CD4-positive, alpha-beta T cell (primary cell): Measurements from ENCODE around the gene SAMM50. TPM values are rescaled to one million over a fixed set of nuclear protein-coding genes. Genes with fewer than 3 reads are reported as not detected.

Experiments
- ATAC-seq: fragments of 200-7000 bp; cut with Tn5 transposase; one replicate; pipeline ENCODE4 v1.10.0; 2022; ENCODE audit warnings: mild to moderate bottlenecking; ENCODE audit not compliant: poor library complexity
- CTCF ChIA-PET: fragments of 350-600 bp; sonication (Branson Sonifier 250); formaldehyde crosslinking; loops from one replicate; lab custom pipeline; 2021; ENCODE audit warnings: antibody characterized with exemption, inconsistent platforms; lab: Charles Lee
- POLR2A ChIA-PET: fragments of 350-600 bp; sonication (Branson Sonifier 250); formaldehyde crosslinking; loops from one replicate; lab custom pipeline; 2021; ENCODE audit warnings: antibody characterized with exemption, inconsistent platforms; lab: Charles Lee
- DNase-seq, 14 experiments: peaks; one replicate each; pipeline ENCODE4 v3.0.0-alpha.2; 2013 to 2020; ENCODE audit warnings: mixed read lengths in 2 of 14
- H3K27ac ChIP-seq, 2 donors: one replicate each; pipeline versions ENCODE4 v1.5.1 to v1.7.0; 2013; ENCODE audit warnings: low read length in 2 of 2, low read depth in 1 of 2, mild to moderate bottlenecking in 1 of 2
- H3K27me3 ChIP-seq, 2 experiments: 1 replicate in 1 of 2; 2 replicates in 1 of 2; pipeline versions ENCODE4 v1.6.1 to v1.7.0; 2013; ENCODE audit warnings: low read length in 2 of 2, control low read depth in 1 of 2, mild to moderate bottlenecking in 1 of 2, moderate library complexity in 1 of 2; ENCODE audit not compliant: insufficient read depth in 2 of 2, control insufficient read depth in 1 of 2
- H3K36me3 ChIP-seq: one replicate; pipeline ENCODE4 v1.6.1; 2013; ENCODE audit warnings: low read length, control low read depth; ENCODE audit not compliant: insufficient read depth
- H3K4me1 ChIP-seq: one replicate; pipeline ENCODE4 v1.6.1; 2013; ENCODE audit warnings: low read length, control low read depth; ENCODE audit not compliant: insufficient read depth
- H3K4me3 ChIP-seq: one replicate; pipeline ENCODE4 v1.5.1; 2013; ENCODE audit warnings: mild to moderate bottlenecking, low read length, moderate library complexity
- H3K9me3 ChIP-seq, 2 experiments: 1 replicate in 1 of 2; 2 replicates in 1 of 2; pipeline versions ENCODE4 v1.6.1 to v1.7.0; 2013; ENCODE audit warnings: low read length in 2 of 2, mild to moderate bottlenecking in 2 of 2, control low read depth in 1 of 2, moderate library complexity in 1 of 2; ENCODE audit not compliant: control insufficient read depth in 1 of 2, insufficient read depth in 1 of 2
- H3K27ac Mint-ChIP-seq: one replicate; pipeline ENCODE4 v1.8.0; 2020; ENCODE audit warnings: mixed read lengths
- H3K27me3 Mint-ChIP-seq: one replicate; pipeline ENCODE4 v1.8.0; 2021; ENCODE audit warnings: mixed read lengths
- H3K36me3 Mint-ChIP-seq: one replicate; pipeline ENCODE4 v1.8.0; 2021; ENCODE audit warnings: low read depth, mixed read lengths
- H3K4me1 Mint-ChIP-seq: one replicate; pipeline ENCODE4 v1.8.0; 2021; ENCODE audit warnings: low read depth, mixed read lengths
- H3K4me3 Mint-ChIP-seq: one replicate; pipeline ENCODE4 v1.8.0; 2020; ENCODE audit warnings: mild to moderate bottlenecking, mixed read lengths
- H3K9me3 Mint-ChIP-seq: one replicate; pipeline ENCODE4 v1.8.0; 2020; ENCODE audit warnings: mixed read lengths
- CTCF ChIP-seq: fragments of 200-600 bp; IDR thresholded peaks from one replicate; pipeline ENCODE4 v1.8.0; 2022; ENCODE audit warnings: antibody characterized with exemption, mild to moderate bottlenecking
- intact Hi-C, 2 experiments: fragments of 100-400 bp; cut with DNase I in 1 of 2; cut with micrococcal nuclease in 1 of 2; formaldehyde crosslinking; loops; one replicate each; pipeline versions ENCODE4 v1.15.1 to v1.9.0; 2023 to 2025; cut with DNase I, micrococcal nuclease
- total RNA-seq, 174 experiments: library from RNA in 2 of 174; stranded (reverse) in 2 of 174; gene quantifications; one replicate each; pipeline ENCODE4 v1.2.3 and lab custom pipeline; 2021 to 2026

SAMM50 gene
- total RNA-seq, 2 experiments from 2014 or later = 15.2 to 18.0 TPM

- Mint-ChIP-seq H3K27me3 (no peaks in the 10 kb centered on the region), H3K36me3 (peaks cover 28% of the 10 kb centered on the region), H3K4me3 (no peak overlapping the region), H3K4me1 (no peaks in the 10 kb centered on the region), H3K27ac (no peak overlapping the region), H3K9me3 (no peaks in the 10 kb centered on the region)
- Histone ChIP-seq H3K27me3 (no peaks in the 10 kb centered on the region), H3K9me3 (peaks cover 0 to 5% of the 10 kb centered on the region in 2 experiments), H3K27ac (no peak overlapping the region), H3K4me1 (no peaks in the 10 kb centered on the region), H3K36me3 (peaks cover 16% of the 10 kb centered on the region), H3K4me3 (no peak overlapping the region)
- no peak for TF ChIP-seq CTCF
- CTCF ChIA-PET = no interaction called here
- DNase-seq (no peak), ATAC-seq (no peak)
- intact Hi-C loops = no loop called here
- POLR2A ChIA-PET = no interaction called here
Observed at GRCh38 chr22:44002324-44002723, 47.1 kb downstream of the SAMM50 start.

GRCh38 chr22:44002997-44003396 is 47.8 kb downstream of the SAMM50 start:
- CTCF ChIA-PET = no interaction called here
- POLR2A ChIA-PET = no interaction called here
- peaks cover 21% of the 10 kb centered on the region for H3K36me3 Mint-ChIP-seq

GRCh38 chr22:44003405-44004103 is 48.3 kb downstream of the SAMM50 start:
- no peaks in the 10 kb centered on the region for H3K9me3 Mint-ChIP-seq
- H3K36me3 ChIP-seq = peaks cover 10% of the 10 kb centered on the region
- no peak overlapping the region for H3K27ac ChIP-seq
- no peak for TF ChIP-seq CTCF
- CTCF ChIA-PET = no interaction called here
- H3K36me3 Mint-ChIP-seq = peaks cover 16% of the 10 kb centered on the region
- ATAC-seq = no peak
- H3K4me1 ChIP-seq = no peaks in the 10 kb centered on the region
- no peak overlapping the region for H3K4me3 ChIP-seq
- peaks cover 0 to 5% of the 10 kb centered on the region in 2 experiments for H3K9me3 ChIP-seq
- H3K4me3 Mint-ChIP-seq = no peak overlapping the region
- no peaks in the 10 kb centered on the region for H3K27me3 ChIP-seq
- H3K27ac Mint-ChIP-seq = no peak overlapping the region
- H3K4me1 Mint-ChIP-seq = no peaks in the 10 kb centered on the region
- no peak for DNase-seq
- POLR2A ChIA-PET = no interaction called here
- no peaks in the 10 kb centered on the region for H3K27me3 Mint-ChIP-seq
- intact Hi-C loops = no loop called here

More at GRCh38 chr22:44002997-44003396, 47.8 kb downstream of the SAMM50 start:
- ATAC-seq = no peak
- Mint-ChIP-seq H3K9me3 (no peaks in the 10 kb centered on the region), H3K4me1 (no peaks in the 10 kb centered on the region), H3K4me3 (no peak overlapping the region), H3K27me3 (no peaks in the 10 kb centered on the region), H3K27ac (no peak overlapping the region)
- no peak overlapping the region for H3K4me3 ChIP-seq
- peaks cover 0 to 5% of the 10 kb centered on the region in 2 experiments for H3K9me3 ChIP-seq
- H3K4me1 ChIP-seq = no peaks in the 10 kb centered on the region
- DNase-seq = no peak
- no peak for TF ChIP-seq CTCF
- H3K36me3 ChIP-seq = peaks cover 16% of the 10 kb centered on the region
- H3K27ac ChIP-seq = no peak overlapping the region
- H3K27me3 ChIP-seq = no peaks in the 10 kb centered on the region
- intact Hi-C loops = no loop called here
